Amygdala (tissue), 56 donors: Measurements from ENCODE around the gene SIL1.
"Not testable (repeated sequence)": the region's sequence is repeated elsewhere in the genome, so short reads cannot be mapped to it uniquely, and the experiment has no call there.

Experiments used
- DNase-seq, 56 donors: peaks; one replicate each; lab custom pipeline; 2025; lab: John Stamatoyannopoulos, UW

SIL1 gene

DNA sequence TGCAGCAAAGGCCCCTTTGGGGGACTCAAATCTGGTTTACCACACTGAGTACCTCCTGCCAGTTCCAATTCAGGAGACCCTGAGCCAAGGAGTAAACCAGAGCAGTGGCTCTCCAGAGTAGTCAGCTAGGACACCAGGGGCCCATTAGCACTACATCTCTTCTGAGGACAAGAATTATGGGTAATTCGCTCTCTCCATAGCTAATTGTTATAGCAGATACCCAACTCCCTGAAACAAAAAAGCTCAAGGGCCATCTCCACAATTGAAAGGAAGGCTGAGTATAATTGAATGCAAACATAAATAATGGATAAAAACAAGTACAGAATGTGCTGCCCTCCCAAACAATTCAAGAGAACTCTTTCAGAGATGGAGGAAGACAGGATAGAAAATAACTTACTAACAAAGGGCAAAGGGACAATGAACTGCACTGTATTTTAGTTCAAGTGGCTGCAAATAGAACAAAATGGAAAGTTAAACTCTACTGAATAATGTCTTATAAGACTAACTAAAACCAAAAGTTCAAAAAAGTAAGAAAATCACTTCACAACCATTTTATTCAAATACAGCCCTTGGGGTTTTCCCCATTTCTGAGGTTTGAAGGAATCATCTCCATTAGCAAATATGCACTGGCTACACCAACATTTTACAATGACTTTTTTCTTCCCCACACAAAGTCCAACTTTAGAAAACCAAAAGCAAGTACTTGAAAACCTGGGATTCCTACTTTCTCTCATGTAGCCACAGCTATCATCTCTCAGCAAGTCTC, 118.8 kb downstream of the SIL1 start:
- DNase-seq, result no peak

DNA sequence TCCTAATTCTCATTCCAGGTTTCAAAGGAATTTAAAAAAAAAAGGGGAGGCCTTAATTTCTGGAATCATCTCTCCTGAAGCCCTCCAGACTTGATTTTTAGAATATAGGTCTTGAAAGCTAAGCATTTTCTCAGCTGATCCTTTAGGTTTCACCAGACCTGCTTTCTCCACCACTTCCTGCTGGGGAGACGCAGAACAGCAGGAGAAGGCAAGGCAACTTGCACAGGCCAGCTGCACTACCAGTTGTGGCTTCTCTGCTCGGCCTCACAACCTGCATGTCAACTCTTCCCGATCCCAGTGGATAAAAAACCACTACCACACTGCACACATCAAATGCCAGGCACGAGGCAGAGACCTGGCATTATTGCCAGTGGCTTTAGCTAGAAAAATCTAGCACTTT, 119.8 kb downstream of the SIL1 start:
- DNase-seq, result no peak

DNA sequence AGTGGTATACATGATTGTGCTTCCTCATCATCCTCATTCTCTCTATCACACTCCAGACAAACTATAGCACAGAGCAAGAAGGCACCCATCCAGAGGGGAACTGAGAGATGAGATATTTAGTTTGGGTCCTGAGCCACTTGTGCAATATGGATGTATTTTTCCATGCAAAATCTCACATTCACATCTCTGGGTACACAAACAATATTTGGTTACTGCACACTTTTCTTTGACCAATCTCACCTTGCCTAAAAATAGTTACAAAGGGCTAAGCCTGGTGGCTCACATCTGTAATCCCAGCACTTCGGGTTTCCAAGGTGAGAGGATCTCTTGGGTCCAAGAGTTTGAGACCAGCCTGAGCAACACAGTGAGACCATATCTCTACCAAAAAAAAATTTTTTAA, 120.3 kb downstream of the SIL1 start:
- DNase-seq, result no peak

DNA sequence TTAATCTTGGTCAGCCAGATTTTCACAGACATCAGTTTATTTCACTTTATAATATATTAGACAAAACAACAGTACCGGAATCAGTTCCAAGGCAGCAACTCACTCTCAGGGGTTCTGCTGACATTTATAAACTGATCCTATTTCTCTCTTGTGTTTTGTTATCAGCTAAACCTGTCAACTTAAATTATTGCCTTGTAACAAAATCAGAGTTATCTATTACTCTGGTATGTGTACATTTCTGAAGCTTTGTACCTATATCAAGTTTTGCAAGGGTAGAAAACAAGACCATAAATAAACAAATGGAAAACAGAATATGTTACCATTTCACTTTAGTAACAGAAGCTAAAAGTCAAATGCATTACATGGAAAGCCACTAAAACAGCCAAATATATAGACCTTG, 122.1 kb downstream of the SIL1 start:
- no peak for DNase-seq

DNA sequence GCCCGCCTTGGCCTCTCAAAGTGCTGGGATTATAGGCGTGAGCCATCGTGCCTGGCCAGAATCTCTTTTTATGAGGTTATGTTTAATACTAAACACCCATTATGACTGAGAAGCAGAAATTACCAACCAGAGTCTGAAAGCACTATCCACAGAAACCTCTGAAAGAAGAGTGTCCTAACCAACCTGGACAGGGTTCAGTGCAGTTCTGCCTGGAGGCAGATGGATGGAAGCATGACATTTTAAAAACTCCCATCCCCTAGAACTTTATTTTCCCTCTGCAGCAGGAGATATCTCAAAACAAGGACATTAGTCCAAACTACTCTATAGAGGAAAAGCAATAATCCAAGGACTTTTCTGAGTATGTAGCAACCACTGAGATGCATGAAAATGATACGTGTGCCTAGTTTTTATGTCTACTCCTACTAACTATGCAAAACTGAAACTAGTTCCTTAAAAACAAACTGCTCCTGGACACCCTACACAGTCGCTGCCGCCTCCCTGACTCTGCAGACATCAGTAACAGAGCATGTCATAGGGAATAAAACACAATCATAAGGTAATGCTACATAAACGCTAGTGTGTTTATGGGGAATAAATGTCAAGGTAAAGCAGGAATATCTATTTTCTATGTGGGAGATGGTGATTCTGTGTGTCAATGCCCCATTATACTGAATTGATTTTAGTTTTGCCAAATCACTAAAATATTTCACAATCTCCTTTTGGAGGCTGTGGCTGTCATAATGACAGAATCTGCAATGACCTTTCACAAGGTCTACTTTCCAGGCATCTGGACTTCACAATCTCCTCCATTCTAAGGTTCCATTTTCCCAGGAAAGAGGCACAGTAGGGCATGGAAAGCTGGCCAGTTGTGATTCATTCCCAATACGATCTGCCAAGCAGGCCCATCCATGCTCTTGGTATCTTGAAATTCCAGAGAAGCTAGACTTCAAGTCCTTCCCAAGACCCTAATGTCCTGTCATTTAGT, 122.8 kb downstream of the SIL1 start:
- no peak for DNase-seq

DNA sequence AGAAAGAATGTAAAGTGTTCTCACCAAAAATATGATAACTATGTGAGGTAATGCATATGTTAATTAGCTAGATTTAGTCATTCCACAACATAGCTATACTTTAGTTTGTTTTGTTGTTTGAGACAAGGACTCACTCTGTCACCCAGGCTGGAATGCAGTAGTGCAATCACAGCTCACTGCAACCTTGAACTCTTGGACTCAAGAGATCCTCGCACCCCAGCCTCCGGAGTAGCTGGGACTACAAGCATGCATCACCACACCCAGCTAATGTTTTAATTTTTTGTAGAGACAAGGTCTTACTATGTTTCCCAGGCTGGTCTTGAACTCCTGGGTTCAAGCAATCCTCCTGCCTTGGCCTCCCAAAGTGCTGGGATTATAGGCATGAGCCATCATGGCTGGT, 124.2 kb downstream of the SIL1 start:
- not testable (repeated sequence) for DNase-seq

DNA sequence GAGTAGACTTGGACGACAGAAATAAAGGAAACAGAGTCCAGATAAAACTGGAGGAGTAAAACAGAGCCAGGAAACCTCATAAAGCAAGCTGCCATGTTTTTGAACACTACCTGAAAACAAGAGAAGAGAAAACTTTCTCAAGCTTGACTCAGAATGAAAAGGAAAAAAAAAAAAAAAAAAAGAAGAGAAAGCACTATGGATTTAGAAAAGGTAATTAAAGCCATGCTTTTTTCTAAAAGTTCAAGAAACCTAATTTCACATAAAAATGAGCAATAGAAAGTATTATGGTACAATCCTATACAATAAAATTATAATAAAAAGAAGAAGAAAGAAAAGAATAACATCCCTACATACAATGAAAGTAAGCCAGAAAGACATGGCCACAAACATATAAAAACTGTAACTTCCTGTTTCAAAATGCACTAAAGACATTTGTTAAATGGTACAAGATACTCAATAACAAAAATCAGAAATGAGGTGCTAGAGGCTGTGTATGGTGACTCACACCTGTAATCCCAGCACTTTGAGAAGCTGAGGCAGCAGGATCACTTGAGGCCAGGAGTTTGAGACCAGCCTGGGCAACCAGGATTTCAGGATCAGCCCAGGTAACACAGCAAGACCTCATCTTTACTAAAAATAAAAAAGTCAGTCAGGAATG, 129.5 kb downstream of the SIL1 start:
- no peak for DNase-seq

DNA sequence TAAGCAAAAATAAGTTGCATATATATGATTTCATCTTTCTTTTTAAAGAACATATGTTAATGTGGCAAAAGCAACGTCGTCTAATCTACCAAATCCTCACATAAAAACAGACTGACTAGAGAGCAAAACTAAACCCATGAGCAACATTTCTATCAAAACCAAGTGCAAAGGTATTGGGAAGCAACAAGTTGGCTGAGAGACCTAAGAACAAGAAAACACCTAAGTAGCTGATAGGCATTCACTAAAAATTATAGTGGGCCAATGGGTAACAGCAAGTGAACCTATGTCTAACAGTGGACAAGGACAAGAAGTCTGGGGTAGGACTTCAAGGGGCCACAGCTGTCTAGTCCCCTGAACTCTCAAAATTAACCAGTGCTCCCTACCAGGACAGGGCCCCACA, 130.1 kb downstream of the SIL1 start:
- no peak for DNase-seq

DNA sequence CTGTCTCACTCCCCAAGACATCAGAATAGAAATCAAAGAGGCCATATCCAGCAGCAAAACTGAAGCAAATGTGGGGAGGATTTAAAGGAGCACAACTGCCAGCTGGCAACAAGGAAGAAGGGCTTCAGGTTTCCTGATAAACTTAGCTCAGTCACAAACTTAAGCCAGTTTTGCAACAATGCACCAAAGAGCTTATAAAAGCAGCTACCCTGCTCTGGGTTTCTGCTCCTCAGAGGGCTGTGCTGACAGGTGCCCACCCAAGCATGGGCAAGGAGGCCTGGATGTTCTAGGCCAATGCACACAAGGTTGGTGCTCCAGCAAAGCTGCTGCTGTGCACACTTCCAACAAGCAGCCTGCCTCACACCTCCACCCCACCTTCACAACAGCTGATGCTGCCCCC, 132.9 kb downstream of the SIL1 start:
- no peak for DNase-seq

DNA sequence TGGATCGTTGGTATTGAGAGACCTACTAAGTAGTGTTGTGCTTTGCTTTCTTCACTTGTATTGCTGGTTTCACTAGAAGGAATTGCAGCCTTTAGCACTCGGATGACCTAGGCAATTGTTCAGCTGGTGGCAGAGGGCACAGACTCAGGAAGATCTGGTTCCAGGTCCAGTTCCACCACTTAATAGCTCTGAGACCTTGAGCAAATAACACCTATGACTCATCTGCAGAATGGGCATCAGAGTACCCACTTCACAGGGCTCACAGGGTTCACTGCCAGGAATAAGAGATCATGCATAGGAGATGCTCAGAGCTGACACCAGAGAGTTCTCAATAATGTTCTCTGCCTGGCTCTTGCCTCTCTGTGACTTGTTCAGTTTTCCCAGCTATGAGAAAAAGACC, 133.6 kb downstream of the SIL1 start:
- no peak for DNase-seq

DNA sequence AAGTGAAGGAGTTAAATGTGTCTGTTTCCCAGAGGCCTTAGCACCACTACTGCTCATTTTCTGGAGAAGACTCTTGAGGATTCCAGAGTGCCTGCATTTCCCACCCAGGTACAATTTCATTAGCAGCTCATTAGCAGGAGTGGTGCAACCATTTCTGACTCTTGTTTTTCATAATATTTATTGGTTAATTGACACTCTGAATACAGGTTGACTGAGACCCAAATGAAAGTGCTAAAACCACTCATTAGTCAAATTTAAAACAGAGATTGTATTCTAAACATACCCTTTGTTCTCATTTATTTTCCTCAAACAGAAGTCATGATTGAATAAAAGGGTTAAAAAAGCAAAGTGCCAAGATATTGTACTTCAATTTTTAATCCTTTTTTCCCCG, 134.5 kb downstream of the SIL1 start:
- DNase-seq, result no peak

DNA sequence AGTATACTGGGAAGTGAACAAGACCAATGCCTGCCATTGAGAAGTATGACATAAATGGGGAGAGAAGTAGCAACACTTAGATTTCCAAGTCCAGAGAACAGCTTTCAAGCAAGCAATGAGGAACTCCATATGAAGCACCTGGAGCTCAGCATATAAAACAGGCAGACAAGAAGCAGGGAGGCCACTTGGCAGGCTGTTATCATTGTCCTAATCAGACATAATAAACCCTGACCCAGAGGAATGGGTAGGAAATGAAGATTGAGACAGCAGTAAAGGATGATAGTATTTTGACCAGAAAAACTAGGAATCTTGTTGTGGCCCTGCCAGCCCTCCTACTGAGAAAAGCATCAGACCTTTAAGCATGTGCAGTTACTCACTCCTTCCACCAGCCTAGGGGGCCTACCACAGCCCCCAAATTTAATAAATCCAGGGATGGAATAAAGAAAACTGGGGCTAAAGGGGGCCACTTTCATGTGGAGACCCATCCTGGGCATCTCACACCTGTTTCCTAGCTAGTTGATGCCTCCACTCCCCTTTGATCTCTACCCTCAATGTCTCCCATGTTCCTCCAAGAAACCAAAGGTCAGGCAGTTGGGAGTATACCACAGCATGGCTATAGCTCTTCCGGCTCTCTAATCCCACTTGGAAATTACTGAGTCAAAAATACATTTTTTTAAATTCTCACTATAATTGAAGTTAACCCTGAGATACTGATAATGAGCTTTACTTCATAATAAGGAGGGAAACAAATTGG, 135.1 kb downstream of the SIL1 start:
- no peak for DNase-seq

DNA sequence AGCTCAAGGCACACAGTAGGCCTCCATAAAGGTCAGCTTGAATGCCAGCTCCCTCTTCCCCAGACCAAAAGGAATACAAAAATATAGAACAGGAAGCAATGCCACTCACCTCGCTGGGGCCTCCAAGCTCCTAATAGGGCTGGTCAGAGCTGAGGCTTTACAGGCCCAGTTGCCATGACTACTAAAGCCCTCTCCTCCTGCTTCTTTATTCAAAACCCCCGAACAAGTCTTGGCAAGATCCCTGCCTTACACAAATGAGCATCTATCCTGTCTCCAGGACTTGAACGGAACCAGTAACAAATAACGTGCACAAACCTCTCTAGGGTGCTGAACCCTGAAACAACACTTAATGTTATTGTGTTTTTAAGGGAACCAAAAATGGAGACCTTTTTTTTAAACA, 136.3 kb downstream of the SIL1 start:
- DNase-seq, result peak in 9 of 56 donors; percentile 5 to 33 (median 27)

DNA sequence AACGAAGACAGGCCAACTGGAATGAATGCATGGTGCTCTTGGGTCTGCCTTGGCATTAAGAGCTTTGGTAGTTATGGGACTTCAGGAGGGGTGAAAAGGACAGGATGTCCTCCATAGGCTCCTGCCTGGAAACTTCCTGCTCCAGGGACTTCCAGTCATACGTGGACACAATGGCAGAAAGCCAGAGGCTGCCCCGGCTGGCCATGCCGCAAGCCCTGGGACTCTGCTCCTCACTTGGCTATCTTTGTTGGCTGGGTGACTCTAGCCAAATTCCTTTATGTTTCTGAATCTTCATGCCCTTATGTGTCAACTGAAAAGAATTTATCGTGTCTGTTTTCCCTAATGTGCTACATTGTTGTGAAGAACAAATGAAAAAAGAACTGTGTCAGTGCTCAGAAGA, 136.9 kb downstream of the SIL1 start:
- DNase-seq, result peak in 3 of 56 donors; percentile 4 to 62 (median 9)

DNA sequence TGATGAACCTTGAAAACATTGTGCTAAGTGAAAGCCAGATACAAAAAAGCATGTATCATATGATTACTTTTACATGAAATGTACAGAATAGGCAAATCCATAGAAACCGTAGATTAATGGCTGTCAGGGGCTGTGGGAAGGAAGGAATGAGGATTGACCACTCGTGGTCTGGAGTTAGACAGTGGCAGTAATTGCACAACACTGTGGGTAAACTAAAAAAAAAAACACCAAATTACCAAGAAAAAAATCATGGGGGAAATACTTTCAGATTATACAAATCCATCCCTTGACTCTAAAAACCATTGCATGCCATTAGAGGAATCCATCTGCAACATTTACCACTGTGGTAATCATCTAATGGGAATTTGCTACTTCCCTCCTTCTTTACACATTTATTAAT, 140.0 kb downstream of the SIL1 start:
- DNase-seq, result no peak

DNA sequence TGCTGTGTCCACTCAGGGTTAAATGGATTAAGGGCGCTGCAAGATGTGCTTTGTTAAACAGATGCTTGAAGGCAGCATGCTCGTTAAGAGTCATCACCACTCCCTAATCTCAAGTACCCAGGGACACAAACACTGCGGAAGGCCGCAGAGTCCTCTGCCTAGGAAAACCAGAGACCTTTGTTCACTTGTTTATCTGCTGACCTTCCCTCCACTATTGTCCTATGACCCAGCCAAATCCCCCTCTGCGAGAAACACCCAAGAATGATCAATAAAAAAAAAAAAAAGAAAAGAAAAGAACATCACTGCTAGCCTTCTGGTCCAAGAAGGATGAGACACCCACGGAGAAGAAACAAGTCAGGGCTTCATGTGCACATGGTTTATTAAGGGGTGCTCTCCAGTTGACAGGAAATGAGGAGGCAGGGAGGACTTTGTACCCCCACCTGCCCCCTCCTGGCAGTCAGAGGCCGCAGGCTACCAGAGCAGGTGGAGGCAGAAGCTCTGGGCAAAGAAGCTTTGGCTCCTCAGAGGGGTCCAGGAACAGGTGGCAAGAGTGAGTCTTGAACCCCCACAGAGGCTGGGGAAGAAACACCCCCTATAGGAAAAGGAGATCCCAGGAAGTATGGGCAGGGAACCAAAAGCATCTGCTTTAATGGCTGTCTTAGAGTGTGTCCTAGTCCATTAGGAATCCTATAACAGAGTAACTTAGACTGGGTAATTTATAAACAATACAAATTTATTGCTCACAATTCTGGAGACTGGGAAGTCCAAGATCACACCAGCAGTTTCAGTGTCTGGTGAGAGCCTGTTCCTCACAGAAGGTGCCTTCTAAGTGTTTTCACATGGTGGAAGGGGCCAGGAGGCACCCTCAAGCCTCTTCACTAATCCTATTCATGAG, 140.9 kb downstream of the SIL1 start:
- not testable (repeated sequence) for DNase-seq

DNA sequence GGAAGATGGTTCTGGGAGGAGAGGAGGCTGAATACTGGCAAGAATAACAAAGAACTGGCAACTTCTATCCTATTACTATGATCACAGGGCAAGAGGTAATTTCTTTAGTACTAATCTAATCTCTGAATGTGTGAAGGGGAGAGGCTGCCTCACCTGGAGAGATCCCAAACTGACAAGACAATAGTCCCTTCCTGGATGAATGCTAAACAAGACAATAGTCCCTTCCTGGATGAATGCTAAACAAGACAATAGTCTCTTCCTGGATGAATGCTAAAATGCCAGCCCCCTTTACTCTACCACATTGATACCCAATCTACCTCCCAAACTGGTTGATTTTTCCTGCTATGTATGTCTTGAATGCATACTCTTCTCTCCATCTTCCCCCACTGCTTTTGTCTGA, 145.2 kb downstream of the SIL1 start:
- DNase-seq, result no peak

DNA sequence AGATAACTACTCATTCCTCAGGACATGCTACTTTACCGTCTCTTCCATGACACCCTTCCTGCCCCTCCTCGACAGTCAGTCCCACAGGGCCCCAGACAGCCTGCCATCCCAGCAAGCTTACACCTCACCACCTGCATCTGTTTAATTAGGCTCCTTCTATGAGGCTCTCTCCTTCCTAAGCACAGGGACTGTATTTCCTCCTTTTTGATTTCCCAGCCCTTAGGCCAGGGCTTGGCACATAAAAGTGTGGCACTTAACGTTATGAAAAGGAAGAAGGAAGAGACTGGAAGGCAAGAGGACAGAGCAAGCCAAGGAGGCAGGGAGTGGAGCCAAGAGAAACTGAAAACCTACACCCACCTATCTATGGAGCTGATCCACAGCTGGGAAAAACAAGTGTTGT, 146.8 kb downstream of the SIL1 start:
- no peak for DNase-seq

DNA sequence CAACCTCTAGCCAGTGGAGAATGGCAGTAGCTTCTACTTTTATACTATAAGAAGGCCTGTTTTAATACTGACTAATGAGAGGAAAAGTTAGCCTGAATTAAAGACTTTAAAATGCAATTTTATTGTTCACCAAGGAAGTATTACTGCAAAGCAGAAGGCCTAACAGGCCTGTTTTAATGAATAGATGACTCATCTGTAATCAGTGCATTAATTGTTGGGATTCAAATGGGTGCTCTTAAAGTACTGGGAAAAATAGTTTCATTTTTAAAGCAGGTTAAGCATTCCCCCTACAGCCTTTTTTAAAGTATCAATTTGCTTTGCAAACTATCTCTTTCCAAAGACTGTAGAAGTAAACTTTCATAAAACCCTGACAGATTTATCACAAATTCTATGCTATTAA, 147.7 kb downstream of the SIL1 start:
- no peak for DNase-seq
